ENCODE measurements around the gene ZDHHC14.

GRCh38 chr6:157380458-157380778 is 572 bp upstream of the ZDHHC14 start:
- TF ChIP-seq POLR2A (IDR thresholded peaks at IDR 0.05) = no peak
- no peak for TF ChIP-seq CTCF (IDR thresholded peaks at IDR 0.05)

Measured in Peyer's patch (tissue), 4 donors.